Gastroesophageal sphincter (tissue), 4 donors: Measurements from ENCODE around the gene MACROD2. TPM values are rescaled to one million over a fixed set of nuclear protein-coding genes. Genes with fewer than 3 reads are reported as not detected.
"Not testable (repeated sequence)": the region's sequence is repeated elsewhere in the genome, so short reads cannot be mapped to it uniquely, and the experiment has no call there.

ENCODE experiments used
- ATAC-seq: fragments of 150-250 bp; one replicate; pipeline ENCODE4 v1.9.1; 2016; ENCODE audit warnings: mild to moderate bottlenecking, moderate library complexity
- H3K27ac ChIP-seq, 4 donors: fragments of 200-600 bp; sonication (generic) in 3 of 4; 1 replicate in 3 of 4; 2 replicates in 1 of 4; pipeline ENCODE4 v1.5.1; 2016 to 2019
- H3K27me3 ChIP-seq: fragments of 200-600 bp; sonication (generic); one replicate; pipeline ENCODE4 v1.5.1; 2019
- H3K36me3 ChIP-seq, 2 donors: fragments of 200-600 bp; sonication (generic); one replicate each; pipeline ENCODE4 v1.5.1; 2019; ENCODE audit warnings: control low read depth in 1 of 2
- H3K4me1 ChIP-seq, 3 donors: fragments of 200-600 bp; sonication (generic); 1 replicate in 2 of 3; 2 replicates in 1 of 3; pipeline ENCODE4 v1.5.1; 2016 to 2019; ENCODE audit warnings: control low read depth in 2 of 3
- H3K4me3 ChIP-seq, 2 donors: fragments of 200-600 bp; sonication (generic); one replicate each; pipeline ENCODE4 v1.5.1; 2019; ENCODE audit warnings: mild to moderate bottlenecking in 1 of 2, moderate library complexity in 1 of 2
- H3K9me3 ChIP-seq, 3 donors: fragments of 200-600 bp; sonication (generic); one replicate each; pipeline ENCODE4 v1.5.1; 2017 to 2019; ENCODE audit warnings: control low read depth in 2 of 3
- CTCF ChIP-seq, 4 experiments: fragments of 200-600 bp in 2 of 4; fragments of 450-650 bp in 2 of 4; sonication (generic) in 1 of 4; IDR thresholded peaks; one replicate each; pipeline ENCODE4 v1.5.1; 2017 to 2019; ENCODE audit warnings: antibody characterized with exemption in 4 of 4, mild to moderate bottlenecking in 2 of 4, moderate library complexity in 2 of 4
- EP300 ChIP-seq: sonication (generic); formaldehyde crosslinking; IDR thresholded peaks from one replicate; pipeline ENCODE4 v1.6.1; 2017; ENCODE audit warnings: antibody characterized with exemption, mild to moderate bottlenecking
- POLR2A ChIP-seq, 2 donors: fragments of 450-650 bp; IDR thresholded peaks; one replicate each; pipeline ENCODE4 v1.6.1; 2017; ENCODE audit warnings: antibody characterized with exemption in 2 of 2, mild to moderate bottlenecking in 2 of 2, moderate library complexity in 1 of 2
- POLR2AphosphoS5 ChIP-seq: sonication (generic); formaldehyde crosslinking; IDR thresholded peaks from one replicate; pipeline ENCODE4 v1.6.1; 2017; ENCODE audit warnings: antibody characterized with exemption
- WGBS, 2 donors: methylation state at CpG; one replicate each; pipeline ENCODE4 v1.1.5; 2018; ENCODE audit warnings: low coverage in 1 of 2; 5-methylcytosine and 5-hydroxymethylcytosine counted together
- total RNA-seq, 4 donors: library from RNA; depleted of rRNA; stranded (reverse); fragments of >200 nt; gene quantifications; one replicate each; pipeline ENCODE4 v1.1.0, GENCODE V29; 2016

MACROD2 gene
- total RNA-seq, 4 donors from 2014 or later, result 4.0 to 12.1 (median 7.4) TPM

- Histone ChIP-seq H3K4me1 (no peaks in the 10 kb centered on the region), H3K4me3 (no peak overlapping the region), H3K36me3 (no peaks in the 10 kb centered on the region), H3K27me3 (no peaks in the 10 kb centered on the region), H3K27ac (no peak overlapping the region), H3K9me3 (no peaks in the 10 kb centered on the region)
- no peak for ATAC-seq
- no peak for TF ChIP-seq CTCF (IDR thresholded peaks at IDR 0.05)
- TF ChIP-seq EP300, result no peak
- no peak for TF ChIP-seq POLR2A (IDR thresholded peaks at IDR 0.05)
- no peak for TF ChIP-seq POLR2AphosphoS5
- 50 to 79% methylated on average over 2 to 4 of the region's 4 CpGs for WGBS, 2 donors
Measured at GRCh38 chr20:13984211-13984610, 11.1 kb upstream of the MACROD2 start.

- 13 to 40% methylated on average over 3 to 5 of the region's 5 CpGs for WGBS, 2 donors
- H3K36me3 ChIP-seq, result no peaks in the 10 kb centered on the region
- H3K27ac ChIP-seq, result no peak within 1 kb of the TSS
- H3K9me3 ChIP-seq, result peaks cover 0 to 14% (median 0%) of the 10 kb centered on the region in 3 donors
- no peak for ATAC-seq
- H3K27me3 ChIP-seq, result no peaks in the 10 kb centered on the region
- no peaks in the 10 kb centered on the region for H3K4me1 ChIP-seq
- H3K4me3 ChIP-seq, result no peak within 1 kb of the TSS
- no peak for TF ChIP-seq POLR2AphosphoS5
- no peak for TF ChIP-seq POLR2A (IDR thresholded peaks at IDR 0.05)
- no peak for TF ChIP-seq CTCF (IDR thresholded peaks at IDR 0.05)
- no peak for TF ChIP-seq EP300
Measured at GRCh38 chr20:13990465-13990864, 4.9 kb upstream of the MACROD2 start, which contains the start of gene SEL1L2. Gene SEL1L2 (minus strand): TSS chr20:13990614. CDS start chr20:13990534, 80 bp downstream.

- Histone ChIP-seq H3K4me1 (peaks cover 0 to 6% (median 0%) of the 10 kb centered on the region in 3 donors), H3K9me3 (peaks cover 0 to 14% (median 0%) of the 10 kb centered on the region in 3 donors), H3K4me3 (no peak overlapping the region), H3K27me3 (no peaks in the 10 kb centered on the region), H3K27ac (no peak overlapping the region), H3K36me3 (no peaks in the 10 kb centered on the region)
- ATAC-seq, result no peak
- WGBS, 2 donors, result 70 to 80% methylated on average over 1 of the region's 1 CpG
- TF ChIP-seq CTCF (IDR thresholded peaks at IDR 0.05) (no peak), POLR2A (IDR thresholded peaks at IDR 0.05) (no peak), POLR2AphosphoS5 (no peak), EP300 (no peak)
Measured at GRCh38 chr20:13991311-13991710, 4.0 kb upstream of the MACROD2 start.

- ATAC-seq, H3K27ac ChIP-seq, H3K36me3 ChIP-seq, H3K27me3 ChIP-seq, H3K4me3 ChIP-seq: not testable (repeated sequence)
- Histone ChIP-seq H3K4me1 (peaks cover 0 to 12% (median 0%) of the 10 kb centered on the region in 3 donors), H3K9me3 (peaks cover 0 to 14% (median 0%) of the 10 kb centered on the region in 3 donors)
- WGBS, 2 donors, result 96 to 98% methylated on average over 5 of the region's 5 CpGs
Measured at GRCh38 chr20:13991955-13992354, 3.4 kb upstream of the MACROD2 start.

- Histone ChIP-seq H3K4me3 (peak overlapping the region; percentile 61 to 88), H3K27ac (peak overlapping the region in 3 of 4 donors; percentile 76 to 80 (median 76)), H3K9me3 (peaks cover 0 to 14% (median 0%) of the 10 kb centered on the region in 3 donors), H3K4me1 (peaks cover 0 to 12% (median 0%) of the 10 kb centered on the region in 3 donors), H3K27me3 (no peaks in the 10 kb centered on the region), H3K36me3 (no peaks in the 10 kb centered on the region)
- TF ChIP-seq EP300 (no peak), CTCF (IDR thresholded peaks at IDR 0.05) (peak in 1 of 4 experiments; percentile 14)
- peak; percentile 39 for ATAC-seq
- WGBS, 2 donors, result no CpG with 5 or more reads among the region's 52 CpGs
Measured at GRCh38 chr20:13995841-13996240, 525 bp downstream of the MACROD2 start.
